ENCODE measurements around the gene ATP1B1.

ATP1B1 gene

DNA sequence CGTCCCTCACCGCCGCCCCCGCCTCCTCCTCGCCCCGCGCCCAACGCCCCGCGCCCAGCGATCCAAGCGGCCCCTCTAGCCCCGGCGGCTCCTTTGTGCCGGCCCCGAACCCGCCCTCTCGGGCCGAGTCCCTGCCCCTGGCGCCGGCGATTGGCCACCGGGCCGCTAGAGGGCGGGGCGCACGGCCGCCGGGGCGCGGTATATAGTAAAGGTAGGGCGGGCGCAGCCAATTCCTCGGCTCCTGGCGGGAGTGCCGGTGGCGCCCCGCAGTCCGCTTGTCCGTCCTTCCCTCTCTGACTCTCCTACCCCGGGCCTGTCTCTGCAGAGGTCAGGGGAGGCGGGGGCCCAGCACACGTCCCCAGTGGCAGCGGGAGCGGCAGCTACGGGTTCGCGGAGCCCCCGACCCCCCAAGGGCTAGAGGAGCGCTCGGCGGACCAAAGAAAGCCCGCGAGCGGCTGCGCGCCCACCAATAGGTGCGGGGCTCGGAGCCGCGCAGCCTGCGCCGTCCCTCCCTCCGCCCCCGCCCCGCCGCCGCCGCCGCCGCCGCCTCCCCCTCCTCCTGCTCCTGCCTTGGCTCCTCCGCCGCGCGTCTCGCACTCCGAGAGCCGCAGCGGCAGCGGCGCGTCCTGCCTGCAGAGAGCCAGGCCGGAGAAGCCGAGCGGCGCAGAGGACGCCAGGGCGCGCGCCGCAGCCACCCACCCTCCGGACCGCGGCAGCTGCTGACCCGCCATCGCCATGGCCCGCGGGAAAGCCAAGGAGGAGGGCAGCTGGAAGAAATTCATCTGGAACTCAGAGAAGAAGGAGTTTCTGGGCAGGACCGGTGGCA, at the start of gene ATP1B1:
Gene ATP1B1 (plus strand): TSS at position 596 of the 826 bp plus-strand sequence. CDS start 140 bp downstream, at position 736.
- DNase-seq (ENCODE audit: low spot score) = peak; percentile 87

DNA sequence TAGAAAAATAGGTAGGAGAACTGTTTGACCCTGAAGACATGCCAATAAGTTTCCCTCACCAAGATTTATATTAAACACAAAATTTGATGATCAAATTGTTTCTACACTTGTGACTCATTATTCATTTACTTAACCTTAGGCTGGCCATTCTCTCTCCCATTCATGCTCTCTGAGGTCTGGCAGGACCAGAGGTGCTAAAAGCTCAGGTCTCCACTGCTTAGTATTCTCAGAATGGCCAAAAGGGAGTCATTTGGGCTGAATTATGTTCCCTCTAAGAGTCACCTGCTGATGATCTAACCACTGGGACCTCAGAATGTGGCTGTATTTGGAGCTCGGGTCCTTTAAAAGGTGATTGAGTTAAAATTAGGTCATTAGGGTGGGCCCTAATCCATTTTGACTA, 47.1 kb upstream of the ATP1B1 start:
- DNase-seq (ENCODE audit: low spot score) = no peak

DNA sequence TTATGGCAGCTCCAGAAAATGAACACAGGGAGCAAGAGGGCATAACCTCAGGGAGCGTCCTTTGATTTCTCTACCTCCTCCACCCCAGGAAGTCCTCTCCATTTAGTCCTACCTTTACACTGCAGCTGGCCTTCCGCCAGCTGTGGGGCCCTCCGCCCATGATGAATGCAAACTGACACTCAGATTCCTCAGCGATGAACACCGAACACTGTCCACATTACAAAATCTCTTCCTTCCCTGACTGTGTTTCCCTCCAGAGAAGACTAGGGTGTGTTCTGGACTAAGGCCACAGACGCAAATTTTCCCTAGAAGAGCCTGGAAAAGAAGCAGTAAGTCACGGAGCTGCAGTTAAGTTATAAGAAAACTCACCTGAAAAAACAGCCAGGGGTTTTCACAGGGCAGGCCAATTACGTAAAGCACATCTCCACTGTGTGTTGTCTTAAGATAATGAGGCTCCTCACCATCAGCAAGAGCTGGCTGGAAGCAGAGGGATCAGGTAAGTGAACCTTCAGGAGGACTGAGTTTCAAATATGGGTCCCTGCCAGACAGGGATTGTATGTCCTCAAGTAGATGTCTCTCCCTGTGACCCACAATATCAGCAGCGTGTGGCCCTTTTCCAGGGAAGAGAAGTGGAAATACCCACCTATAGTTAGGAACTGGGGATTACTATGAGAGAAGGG, 46.3 kb upstream of the ATP1B1 start:
- DNase-seq (ENCODE audit: low spot score) = no peak

DNA sequence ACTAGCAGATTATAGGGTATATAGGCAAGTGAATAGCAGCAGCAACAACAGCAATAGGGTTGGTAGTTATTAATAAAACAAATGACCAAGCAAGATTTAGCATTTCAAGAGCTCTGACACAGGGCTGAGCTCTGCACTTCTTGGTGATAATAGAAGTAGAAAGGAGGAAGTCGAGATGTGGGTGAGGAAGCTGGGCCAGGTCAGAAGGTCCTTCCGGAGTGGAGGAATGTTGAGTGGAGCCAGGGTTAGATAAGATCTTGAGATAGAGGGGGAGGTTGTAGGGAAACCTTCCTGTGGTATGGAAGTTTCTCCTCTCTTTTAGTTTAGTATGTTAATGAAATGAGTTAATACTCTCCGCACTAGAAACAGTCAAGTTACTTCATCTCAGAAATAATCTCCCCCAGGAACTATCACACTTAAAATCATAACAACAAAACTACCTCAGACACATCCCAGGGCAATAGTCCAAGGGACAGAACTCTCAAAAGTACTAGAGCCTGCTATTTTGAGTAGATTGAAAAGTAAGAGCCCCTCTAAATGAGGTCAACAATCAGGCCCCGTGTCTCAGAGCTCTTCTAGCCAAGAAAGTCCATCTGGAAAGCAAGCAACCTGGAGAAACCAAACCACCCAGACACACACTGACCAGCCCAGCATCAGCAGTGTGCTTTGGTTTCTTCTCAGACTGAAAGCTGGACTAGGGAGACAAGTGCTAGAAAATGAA, 45.4 kb upstream of the ATP1B1 start:
- DNase-seq (ENCODE audit: low spot score) = no peak

DNA sequence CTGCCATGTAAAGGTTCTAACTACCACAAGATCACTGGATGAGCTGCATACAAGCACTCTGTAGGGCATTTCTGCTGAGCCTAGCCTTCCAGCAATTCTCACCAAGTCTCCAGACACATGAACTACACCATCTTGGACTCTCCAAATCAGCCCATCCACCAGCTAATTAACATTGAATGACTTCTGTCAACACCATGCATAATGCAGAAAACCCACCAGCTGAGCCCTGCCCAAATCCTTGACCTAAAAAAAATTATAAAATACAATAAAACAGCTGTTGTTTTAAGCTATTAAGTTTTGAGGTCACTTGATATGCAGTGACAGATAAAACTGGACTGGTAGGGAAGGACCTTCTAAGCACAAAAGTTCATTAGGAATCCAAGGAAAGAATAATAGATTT, 44.3 kb upstream of the ATP1B1 start:
- DNase-seq (ENCODE audit: low spot score) = no peak

DNA sequence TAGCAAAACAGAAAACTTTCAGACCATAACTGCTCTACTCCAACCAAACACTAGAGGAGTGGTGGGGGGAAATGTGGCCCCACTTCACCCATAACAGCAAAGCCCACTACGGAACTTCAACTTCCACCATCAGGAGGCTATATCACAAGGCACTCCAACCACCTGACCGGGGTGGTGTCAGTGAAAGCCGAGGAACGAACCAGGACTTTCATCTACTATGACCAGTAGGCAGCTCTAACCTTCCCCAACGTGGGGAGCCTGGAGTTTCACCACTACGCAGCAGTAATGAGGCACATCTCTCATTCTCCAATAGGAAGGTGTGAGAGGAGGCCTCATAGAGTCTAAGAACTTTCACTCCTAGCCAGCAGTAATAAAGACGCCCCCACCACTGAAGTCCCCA, 42.4 kb upstream of the ATP1B1 start:
- DNase-seq (ENCODE audit: low spot score) = no peak

DNA sequence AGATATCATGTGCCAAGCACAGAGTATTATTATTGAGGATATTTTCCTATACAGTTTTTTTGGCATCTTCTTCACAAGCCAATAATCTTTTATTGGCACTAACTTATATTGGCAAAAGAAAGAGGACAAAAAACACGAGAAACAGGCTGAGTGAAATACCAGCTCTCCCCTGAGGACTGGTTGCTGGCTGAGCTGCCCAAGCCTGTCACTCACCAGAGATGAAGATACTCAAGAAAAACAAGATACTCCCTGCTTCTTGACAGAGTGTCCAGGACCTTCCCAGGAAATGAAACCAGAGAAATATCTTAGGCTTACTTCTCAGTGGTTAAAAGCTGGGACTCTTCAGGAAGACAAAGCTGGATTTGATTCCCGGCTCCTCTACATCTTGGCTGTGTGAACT, 35.9 kb upstream of the ATP1B1 start:
- no peak for DNase-seq (ENCODE audit: low spot score)

DNA sequence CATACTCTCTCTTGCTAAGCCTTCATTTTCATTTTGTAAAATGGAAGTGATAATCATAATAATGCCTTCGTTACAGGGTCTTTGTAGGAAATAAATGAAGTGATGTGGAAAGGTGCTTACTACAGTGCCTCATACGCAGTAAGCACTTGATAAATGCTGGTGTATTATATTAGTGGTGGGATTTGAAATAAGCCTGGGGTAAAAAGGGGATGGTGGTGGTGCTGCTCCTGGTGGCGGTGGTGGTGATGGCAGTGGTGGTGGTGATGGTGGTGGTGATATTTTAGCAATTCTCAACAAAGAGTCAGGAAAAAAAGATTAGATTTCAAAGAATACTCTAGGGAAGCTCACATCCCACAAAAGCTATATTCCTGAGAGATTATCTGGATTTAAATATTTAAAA, 35.5 kb upstream of the ATP1B1 start:
- DNase-seq (ENCODE audit: low spot score) = no peak

DNA sequence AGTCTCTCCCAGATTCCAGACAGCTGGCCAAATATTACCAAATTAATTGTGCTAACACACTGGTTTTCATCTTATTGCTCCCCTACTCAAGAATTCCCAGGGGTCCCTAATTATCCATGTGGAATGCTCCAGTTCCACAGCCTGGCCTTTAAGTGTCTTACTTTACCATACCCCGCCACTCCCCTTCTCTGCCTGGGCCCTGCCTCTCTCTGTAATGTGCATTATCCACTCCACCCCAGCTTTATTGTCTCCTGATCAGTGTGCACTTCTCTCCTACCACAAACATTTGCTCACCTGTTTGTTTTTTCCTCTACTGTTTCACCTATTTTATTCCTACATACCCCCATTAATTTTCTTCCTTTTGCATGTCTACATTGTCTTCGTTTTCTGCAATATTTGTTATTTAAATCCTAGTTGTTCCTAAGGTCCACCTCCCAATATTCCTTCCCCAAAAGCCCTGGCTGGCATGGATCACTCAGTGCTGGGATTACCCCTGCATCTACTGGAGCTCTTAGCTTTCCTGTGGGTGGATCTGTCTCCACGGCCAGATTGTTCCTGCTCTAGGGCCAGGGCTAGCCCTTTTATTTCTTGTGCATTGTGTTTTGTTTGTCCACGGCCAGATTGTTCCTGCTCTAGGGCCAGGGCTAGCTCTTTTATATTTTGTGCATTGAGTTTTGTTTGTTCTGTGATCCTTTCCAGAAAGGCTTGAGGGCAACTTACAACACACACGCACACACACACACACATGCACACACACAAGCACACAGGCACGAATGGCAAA, 33.4 kb upstream of the ATP1B1 start:
- no peak for DNase-seq (ENCODE audit: low spot score)

DNA sequence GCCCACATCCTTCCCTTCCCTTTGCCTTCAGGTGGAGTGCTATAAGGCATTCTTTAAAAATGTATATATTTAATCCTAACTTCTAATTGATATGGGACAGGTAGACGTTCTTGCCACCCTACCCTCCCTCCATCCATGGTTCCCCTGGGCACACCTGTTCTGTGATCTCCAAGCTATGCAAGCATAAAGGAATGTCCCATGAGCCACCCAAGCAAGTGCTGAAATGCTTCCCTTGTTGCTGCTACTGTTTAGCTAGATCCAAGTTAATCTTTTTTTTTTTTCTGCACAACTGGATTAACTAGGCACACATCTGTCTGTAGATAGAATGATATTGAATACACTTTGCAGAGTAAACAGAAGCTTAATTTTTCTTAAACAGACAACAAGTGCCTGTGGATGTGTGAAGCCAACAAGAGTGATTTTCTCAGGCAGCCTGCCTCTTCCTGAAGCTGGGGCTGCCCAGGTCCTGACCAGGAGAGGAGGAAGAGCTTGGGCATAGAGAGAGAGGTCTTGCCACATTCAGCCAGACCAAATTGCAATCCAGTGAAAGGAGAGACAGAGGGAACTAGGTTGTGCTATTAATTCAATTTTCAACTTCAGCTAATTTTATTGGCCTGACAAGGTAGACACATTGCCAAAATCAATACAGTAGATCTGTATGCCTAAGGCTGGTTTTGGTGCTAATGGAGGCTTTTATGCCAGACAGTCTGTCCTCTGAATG, 28.2 kb upstream of the ATP1B1 start:
- no peak for DNase-seq (ENCODE audit: low spot score)

DNA sequence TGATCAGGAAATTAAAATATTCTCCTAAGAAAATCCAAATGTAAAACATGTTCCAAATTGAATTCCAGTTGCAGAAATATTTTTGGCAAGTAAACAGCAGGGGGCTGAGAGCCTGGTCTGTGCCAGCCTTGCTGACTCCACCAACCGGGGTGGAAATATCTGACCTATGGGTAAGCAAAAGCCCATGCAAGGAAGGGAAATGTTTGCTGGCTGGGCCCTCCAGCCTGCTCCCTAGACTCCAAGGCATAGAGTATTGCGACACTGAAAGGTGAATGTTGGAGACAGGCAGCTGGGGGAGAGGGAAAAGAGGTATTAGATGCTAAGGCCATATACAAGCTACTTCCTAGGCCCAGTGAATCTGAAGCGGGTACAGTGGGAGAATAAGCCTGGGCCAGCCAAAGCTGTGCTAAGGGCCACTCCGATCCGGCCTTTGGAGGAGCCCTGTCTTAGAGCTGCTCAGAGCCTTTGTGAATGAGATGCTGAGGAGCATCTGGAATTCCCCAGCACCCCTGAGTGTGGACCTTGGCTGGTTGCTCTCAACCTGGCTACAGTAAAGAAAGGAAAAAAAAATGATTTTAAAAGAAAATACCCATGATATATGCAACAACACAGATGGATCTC, 24.9 kb upstream of the ATP1B1 start:
- DNase-seq (ENCODE audit: low spot score) = no peak

DNA sequence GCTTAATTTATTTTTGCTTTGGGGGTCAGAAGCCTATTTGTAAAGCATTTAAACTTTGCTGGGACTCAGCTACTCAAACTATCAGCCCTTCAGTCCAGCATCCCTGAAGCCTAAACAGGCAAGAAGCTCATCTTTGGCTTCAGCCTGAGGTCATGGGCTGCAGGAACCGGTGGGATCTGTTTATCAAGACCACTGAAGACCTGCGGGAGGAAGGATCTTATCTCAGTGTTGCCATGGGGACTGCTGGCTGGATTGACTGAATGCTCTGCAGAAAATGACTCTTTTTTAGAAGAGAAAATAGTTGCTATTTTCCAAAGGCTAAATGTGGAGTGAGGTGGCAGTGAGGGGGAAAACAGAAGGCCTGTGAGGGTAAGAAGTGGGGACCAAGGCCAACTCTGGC, 20.6 kb upstream of the ATP1B1 start:
- no peak for DNase-seq (ENCODE audit: low spot score)

DNA sequence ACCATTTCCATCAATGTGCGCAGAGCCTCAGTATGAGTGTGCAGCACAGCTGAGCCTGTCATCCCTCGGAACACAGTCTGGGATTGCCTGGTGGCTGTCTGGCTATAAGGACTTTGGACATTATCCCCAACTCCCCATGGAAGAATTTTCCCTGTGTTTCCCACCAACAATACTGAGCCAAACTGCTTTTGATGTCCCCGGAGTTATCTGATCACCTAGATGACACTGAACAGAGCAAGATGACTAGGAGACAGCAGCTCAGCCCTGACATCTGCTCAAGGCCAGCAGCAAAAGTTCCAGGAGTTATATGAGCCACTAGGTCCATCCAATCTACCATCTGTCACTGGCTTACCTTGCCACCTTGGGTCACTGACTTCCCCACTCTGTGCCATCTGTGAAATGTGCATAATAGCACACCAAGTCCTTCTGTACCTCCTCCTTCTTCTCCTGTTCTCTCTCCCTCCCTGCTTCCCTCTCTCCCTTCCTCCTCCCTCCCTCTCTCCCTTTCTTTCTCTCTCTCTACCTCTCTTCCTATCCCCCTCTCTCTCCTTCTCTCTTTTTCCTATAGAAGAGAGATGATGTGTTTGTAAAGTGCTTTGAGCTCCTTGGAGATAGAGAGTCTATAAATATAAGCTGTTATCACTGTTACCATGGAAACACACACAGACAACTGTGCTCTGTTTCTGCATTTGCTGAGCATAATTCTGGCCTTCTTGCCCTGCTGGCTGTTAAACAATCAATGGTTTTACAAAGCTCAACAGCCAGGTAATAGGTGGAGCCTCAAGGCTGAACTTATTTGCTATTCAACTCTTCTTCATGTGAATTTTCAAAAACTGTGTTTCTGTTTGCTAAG, 19.7 kb upstream of the ATP1B1 start:
- DNase-seq (ENCODE audit: low spot score) = peak; percentile 93

DNA sequence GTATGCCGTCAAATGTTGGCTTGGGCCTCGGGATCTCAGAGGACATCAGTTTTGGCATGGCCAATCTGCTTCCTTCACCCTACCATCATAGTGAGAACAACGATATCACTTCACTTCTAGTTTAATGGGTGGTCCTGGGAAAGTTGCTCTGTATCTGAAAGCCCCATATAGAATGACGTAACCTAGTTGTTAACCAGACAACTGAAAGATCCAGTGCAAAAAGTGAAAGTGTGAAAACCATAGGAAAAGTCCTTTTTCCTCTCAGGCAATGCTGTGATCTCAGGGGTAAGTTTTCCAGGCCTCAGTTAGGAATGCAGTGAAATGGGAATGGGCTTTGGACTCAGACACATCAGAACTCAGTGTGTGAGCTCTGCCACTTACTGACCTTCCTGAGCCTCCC, 18.6 kb upstream of the ATP1B1 start:
- no peak for DNase-seq (ENCODE audit: low spot score)

DNA sequence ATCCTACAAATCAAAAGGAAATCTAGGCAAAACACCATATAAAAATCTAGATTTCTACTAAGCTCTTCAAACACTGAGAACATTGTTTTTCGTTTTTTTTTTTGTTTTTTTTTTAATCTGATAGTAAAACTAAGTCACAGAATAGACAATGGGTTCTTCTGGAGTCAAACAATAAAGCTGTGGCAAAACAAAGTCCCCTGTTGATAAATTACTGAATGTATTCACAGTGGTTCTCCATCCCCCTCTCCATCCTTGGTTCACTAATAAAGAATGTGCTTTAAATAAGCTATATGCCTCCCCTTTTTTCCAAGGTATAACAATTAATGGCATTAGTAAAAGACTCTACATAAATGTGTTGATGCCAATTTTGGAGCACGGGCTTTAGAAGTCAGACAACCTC, 16.7 kb upstream of the ATP1B1 start:
- DNase-seq (ENCODE audit: low spot score) = no peak

DNA sequence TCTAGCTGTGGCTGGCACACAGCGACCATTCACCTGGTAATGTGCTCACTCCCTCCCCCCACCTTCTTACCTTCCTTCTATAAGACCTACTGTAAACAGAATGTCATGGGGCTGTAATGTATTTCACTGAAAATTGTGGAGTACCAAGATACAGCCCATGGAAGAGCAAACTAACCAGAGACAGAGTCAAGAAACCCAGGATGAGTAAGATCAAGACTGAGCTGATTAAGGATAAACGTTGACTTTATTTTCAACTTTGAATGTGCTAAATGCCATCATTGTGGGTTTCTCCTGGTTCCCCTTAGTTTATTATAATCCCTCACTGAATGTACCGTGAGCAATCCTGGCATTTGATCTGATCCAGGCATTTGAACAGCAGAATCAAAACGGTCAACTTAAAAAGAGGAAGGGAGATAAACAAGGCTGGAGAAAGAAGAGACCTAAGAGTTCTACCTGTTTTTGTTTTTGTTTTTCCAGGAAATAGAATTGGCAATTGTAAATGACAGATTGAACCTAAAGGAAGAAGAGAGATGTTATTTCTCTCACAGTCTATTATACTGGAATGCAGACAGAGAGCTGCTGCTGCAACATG, 16.1 kb upstream of the ATP1B1 start:
- no peak for DNase-seq (ENCODE audit: low spot score)

DNA sequence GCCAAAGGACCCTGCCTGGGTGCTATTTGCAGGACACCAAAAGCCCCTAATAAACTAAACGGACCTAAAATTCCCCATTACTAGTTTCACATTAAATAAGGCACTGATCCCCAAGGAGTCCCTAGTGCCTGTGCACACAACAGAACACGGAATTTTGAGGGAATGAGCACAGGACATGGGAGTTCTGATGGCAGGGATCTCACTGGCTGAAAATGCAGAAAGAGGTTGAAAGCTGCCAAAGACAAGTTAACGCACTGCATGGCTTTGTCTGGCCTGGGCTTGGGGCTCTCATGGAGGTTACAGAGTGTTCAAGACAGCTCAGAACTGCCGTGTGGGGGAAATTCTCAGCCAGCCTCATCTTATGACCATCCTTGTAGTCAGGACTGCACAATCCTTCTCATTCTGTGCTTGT, 15.6 kb upstream of the ATP1B1 start:
- DNase-seq (ENCODE audit: low spot score) = no peak

DNA sequence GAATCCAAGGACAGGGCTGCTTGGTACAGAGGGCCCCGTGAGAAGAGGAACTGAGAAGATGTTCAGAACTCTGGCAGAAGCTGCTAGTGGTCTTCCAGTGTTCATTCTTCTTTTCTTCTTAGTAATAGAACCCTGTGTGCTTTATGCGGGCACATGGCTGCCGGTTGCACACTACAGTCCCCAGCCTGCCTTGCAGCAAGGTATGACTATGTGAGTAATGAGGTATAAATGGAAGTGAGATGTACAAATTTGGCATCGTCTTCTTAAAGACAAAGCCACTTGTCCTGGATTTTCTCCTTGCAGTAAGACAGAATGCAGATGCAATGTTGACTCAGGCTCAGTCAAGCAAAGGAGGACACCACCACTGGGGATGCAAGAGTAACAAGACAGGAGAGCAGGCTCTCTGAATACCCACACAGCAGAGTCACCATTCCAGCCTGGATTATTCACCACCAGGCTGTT, 15.0 kb upstream of the ATP1B1 start:
- DNase-seq (ENCODE audit: low spot score) = peak; percentile 37

DNA sequence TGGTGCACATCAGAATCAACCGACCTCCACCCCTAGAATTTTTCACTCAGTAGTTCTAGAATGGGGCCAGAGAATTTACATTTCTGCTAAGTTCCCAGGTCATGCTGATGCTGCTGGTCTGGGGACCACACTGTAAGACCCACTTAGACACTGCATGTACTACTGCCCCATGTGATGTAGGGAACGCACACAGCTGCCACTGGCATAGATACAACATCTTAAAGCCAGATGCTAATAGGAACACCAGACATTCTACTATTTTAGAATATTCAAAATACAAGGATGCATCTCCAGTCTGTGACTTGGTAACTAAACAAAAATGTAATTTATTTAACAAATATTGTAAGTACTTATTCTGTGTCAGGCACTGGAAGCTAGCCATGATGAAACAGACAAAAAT, 14.1 kb upstream of the ATP1B1 start:
- DNase-seq (ENCODE audit: low spot score) = no peak
